Activated T-helper 17 cell treated with anti-CD3 and anti-CD28 coated beads, Interleukin-2, amount 50 U/mL, for 72 hours (primary cell): ENCODE results near the gene LRRN4CL. TPM values are rescaled to one million over a fixed set of nuclear protein-coding genes. Genes with fewer than 3 reads are reported as not detected.
"Not testable (repeated sequence)": the region's sequence is repeated elsewhere in the genome, so short reads cannot be mapped to it uniquely, and the experiment has no call there.

Source experiments
- ATAC-seq: fragments of 150-1000 bp; cut with Tn5 transposase; replicated peaks from 2 replicates; pipeline ENCODE4 v1.10.0; 2021; ENCODE audit warnings: mild to moderate bottlenecking, moderate library complexity
- H3K27ac Mint-ChIP-seq: one replicate; pipeline ENCODE4 v1.8.0; 2022; ENCODE audit warnings: mixed read lengths
- H3K27me3 Mint-ChIP-seq: one replicate; pipeline ENCODE4 v1.8.0; 2022; ENCODE audit warnings: mixed read lengths
- H3K36me3 Mint-ChIP-seq: one replicate; pipeline ENCODE4 v1.8.0; 2022; ENCODE audit warnings: low read depth, mild to moderate bottlenecking, mixed read lengths
- H3K4me1 Mint-ChIP-seq: one replicate; pipeline ENCODE4 v1.8.0; 2022; ENCODE audit warnings: mixed read lengths
- H3K4me3 Mint-ChIP-seq: one replicate; pipeline ENCODE4 v1.8.0; 2022; ENCODE audit warnings: mild to moderate bottlenecking, mixed read lengths
- H3K9me3 Mint-ChIP-seq: one replicate; pipeline ENCODE4 v1.8.0; 2022; ENCODE audit warnings: mixed read lengths
- total RNA-seq, 2 donors: library from RNA; stranded (reverse); gene quantifications; one replicate each; pipeline ENCODE4 v1.2.3, GENCODE V29; 2022

Gene LRRN4CL
- total RNA-seq, 2 donors from 2014 or later = 0.45 to 0.56 TPM

DNA sequence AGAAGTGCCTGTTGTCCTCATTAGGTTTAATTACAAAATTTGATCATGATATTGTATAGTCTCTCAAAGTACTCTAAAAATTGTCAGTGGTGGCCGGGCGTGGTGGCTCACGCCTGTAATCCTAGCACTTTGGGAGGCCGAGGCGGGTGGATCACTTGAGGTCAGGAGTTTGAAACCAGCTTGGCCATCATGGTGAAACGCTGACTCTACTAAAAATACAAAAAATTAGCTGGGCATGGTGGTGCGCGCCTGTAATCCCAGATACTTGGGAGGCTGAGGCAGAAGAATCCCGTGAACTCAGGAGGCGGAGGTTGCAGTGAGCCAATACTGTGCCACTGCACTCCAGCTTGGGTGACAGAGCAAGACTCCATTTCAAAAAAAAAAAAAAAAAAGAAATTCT, 13.9 kb downstream of the LRRN4CL start:
- ATAC-seq, H3K9me3 Mint-ChIP-seq, H3K27ac Mint-ChIP-seq, H3K27me3 Mint-ChIP-seq, H3K4me3 Mint-ChIP-seq: not testable (repeated sequence)
- H3K4me1 Mint-ChIP-seq = peaks cover 20% of the 10 kb centered on the region
- H3K36me3 Mint-ChIP-seq = peaks cover 80% of the 10 kb centered on the region

DNA sequence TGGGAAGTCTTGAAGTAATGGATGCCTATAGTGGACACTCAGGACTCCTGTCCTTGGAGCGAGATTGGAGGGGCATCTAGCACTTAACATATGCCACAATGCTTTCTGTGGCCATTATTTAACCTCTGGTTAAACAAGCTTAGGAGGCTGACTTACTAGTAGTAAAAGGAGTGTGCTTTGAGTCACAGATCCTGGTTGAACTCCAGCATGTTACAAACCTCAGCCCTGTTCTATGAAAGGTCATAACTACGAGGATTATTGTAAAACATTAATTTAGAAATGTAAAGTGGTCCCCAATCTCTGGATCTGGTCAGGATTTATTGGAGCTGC, 16.2 kb downstream of the LRRN4CL start:
- Mint-ChIP-seq H3K27me3 (no peaks in the 10 kb centered on the region), H3K4me3 (peak overlapping the region; percentile 99), H3K36me3 (peaks cover 93% of the 10 kb centered on the region), H3K4me1 (peaks cover 26% of the 10 kb centered on the region), H3K9me3 (no peaks in the 10 kb centered on the region), H3K27ac (no peak overlapping the region)
- ATAC-seq = no peak

DNA sequence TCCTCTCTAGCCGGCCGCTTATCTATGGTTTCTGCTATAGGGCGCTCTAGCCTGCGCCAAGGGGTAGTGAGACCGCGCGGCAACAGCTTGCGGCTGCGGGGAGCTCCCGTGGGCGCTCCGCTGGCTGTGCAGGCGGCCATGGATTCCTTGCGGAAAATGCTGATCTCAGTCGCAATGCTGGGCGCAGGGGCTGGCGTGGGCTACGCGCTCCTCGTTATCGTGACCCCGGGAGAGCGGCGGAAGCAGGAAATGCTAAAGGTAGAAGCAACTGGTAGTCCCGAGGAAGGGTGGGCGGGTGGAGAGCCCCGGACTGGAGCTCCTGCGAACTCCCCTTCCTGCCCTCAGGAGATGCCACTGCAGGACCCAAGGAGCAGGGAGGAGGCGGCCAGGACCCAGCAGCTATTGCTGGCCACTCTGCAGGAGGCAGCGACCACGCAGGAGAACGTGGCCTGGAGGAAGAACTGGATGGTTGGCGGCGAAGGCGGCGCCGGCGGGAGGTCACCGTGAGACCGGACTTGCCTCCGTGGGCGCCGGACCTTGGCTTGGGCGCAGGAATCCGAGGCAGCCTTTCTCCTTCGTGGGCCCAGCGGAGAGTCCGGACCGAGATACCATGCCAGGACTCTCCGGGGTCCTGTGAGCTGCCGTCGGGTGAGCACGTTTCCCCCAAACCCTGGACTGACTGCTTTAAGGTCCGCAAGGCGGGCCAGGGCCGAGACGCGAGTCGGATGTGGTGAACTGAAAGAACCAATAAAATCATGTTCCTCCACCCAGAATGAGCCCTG, 17.5 kb downstream of the LRRN4CL start, which contains the start of the genes LBHD1 and UQCC3:
Gene LBHD1, minus strand, starts transcription at position 660 of the 782 bp plus-strand sequence. CDS start 2,236 bp downstream, outside the sequence.
Gene UQCC3, plus strand, starts transcription at position 66 of the 782 bp plus-strand sequence. Its CDS starts 73 bp downstream, at position 139.
- H3K27me3 Mint-ChIP-seq = no peaks in the 10 kb centered on the region
- H3K4me3 Mint-ChIP-seq = peak within 1 kb of the TSS; percentile 99
- H3K9me3 Mint-ChIP-seq = no peaks in the 10 kb centered on the region
- peaks cover 93% of the 10 kb centered on the region for H3K36me3 Mint-ChIP-seq
- peak within 1 kb of the TSS; percentile 98 for H3K27ac Mint-ChIP-seq
- ATAC-seq = peak; percentile 89
- peaks cover 20% of the 10 kb centered on the region for H3K4me1 Mint-ChIP-seq

DNA sequence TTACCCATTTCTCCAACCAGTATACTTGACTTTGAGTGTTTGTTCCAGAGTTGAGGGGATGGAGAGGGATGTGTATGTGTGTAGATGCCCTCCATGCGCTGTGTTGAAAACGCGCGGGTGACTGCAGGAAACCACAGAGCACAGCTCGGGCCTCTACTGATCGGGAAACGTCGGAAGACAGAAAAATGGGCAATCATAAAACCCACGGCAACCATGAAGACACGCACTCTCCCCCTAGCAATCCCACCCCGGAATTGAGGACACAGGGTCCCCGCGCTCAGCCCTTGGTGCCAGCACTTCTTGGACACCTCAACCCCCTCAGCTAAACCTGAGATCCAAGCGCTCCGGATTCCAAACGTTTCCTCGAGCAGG, 18.1 kb downstream of the LRRN4CL start:
- peak; percentile 27 for ATAC-seq
- Mint-ChIP-seq H3K27me3 (no peaks in the 10 kb centered on the region), H3K9me3 (no peaks in the 10 kb centered on the region), H3K4me1 (peaks cover 19% of the 10 kb centered on the region), H3K4me3 (peak overlapping the region; percentile 99), H3K27ac (peak overlapping the region; percentile 98), H3K36me3 (peaks cover 93% of the 10 kb centered on the region)

DNA sequence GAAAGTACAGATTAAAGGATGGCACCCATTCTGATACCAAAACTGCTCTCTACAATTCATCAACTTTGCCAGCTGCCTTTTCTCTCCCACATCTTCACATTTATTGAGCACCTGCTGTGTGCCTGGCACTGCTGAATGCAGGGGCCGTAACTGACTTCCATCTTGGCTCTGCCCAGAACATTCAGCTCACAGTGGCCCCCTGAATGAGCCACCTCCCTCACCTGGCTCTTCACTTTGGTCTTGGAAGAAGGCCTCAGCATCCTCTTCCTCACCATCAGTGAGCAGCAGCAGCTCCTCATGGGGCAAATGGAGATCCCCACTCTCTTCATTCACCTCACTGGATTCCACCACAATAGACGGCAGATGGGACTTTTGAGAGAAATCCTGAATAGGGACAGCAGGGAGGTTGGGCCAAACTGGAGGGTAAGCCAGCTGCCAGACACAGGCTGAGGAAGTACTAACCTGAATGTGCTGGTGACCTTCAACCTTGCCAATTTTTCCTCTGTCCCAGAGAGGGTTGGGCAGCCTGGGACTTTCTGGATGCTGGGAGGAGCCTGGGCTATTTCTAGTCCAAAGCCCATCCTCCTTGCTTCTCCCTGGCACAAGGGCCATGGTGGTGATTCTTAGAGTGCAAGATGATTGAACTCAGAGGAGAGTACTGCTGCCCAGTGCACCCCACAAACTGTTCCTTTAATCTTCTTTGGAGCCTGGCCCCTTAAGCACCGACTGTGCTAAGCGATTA, 19.7 kb downstream of the LRRN4CL start:
- no peaks in the 10 kb centered on the region for H3K27me3 Mint-ChIP-seq
- peak overlapping the region; percentile 98 for H3K27ac Mint-ChIP-seq
- peak overlapping the region; percentile 99 for H3K4me3 Mint-ChIP-seq
- ATAC-seq = no peak
- peaks cover 14% of the 10 kb centered on the region for H3K4me1 Mint-ChIP-seq
- H3K36me3 Mint-ChIP-seq = peaks cover 96% of the 10 kb centered on the region
- no peaks in the 10 kb centered on the region for H3K9me3 Mint-ChIP-seq

- peaks cover 100% of the 10 kb centered on the region for H3K36me3 Mint-ChIP-seq
Observed at GRCh38 chr11:62667460-62667859, 21.9 kb downstream of the LRRN4CL start.

DNA sequence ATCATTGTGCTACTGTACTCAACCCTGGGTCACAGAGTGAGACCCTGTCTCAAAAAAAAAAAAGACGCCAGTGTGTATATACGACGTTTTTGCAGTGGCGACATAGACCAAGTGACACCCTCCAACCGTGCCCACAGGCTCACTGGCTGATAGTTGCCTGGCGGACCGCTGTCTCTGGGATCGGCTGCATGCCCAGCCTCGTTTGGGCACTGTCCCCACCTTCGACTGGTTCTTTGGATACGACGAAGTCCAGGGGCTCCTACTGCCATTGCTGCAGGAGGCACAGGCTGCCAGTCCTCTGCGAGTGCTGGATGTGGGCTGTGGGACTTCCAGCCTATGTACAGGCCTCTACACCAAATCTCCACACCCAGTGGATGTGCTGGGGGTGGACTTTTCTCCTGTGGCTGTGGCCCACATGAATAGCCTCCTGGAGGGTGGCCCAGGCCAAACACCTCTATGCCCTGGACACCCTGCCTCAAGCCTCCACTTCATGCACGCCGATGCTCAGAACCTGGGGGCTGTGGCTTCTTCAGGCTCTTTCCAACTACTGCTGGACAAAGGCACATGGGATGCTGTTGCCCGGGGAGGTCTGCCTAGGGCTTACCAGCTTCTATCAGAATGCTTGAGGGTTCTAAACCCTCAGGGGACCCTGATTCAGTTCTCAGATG, 22.9 kb downstream of the LRRN4CL start:
- peak overlapping the region; percentile 89 for H3K4me3 Mint-ChIP-seq
- H3K27me3 Mint-ChIP-seq = no peaks in the 10 kb centered on the region
- no peaks in the 10 kb centered on the region for H3K9me3 Mint-ChIP-seq
- peaks cover 100% of the 10 kb centered on the region for H3K36me3 Mint-ChIP-seq
- no peak for ATAC-seq
- H3K27ac Mint-ChIP-seq = peak overlapping the region; percentile 82
- H3K4me1 Mint-ChIP-seq = peaks cover 13% of the 10 kb centered on the region

More at GRCh38 chr11:62667460-62667859, 21.9 kb downstream of the LRRN4CL start:
- Mint-ChIP-seq H3K27ac (peak overlapping the region; percentile 82), H3K27me3 (no peaks in the 10 kb centered on the region), H3K4me3 (peak overlapping the region; percentile 89), H3K4me1 (peaks cover 13% of the 10 kb centered on the region), H3K9me3 (no peaks in the 10 kb centered on the region)
- ATAC-seq = no peak

DNA sequence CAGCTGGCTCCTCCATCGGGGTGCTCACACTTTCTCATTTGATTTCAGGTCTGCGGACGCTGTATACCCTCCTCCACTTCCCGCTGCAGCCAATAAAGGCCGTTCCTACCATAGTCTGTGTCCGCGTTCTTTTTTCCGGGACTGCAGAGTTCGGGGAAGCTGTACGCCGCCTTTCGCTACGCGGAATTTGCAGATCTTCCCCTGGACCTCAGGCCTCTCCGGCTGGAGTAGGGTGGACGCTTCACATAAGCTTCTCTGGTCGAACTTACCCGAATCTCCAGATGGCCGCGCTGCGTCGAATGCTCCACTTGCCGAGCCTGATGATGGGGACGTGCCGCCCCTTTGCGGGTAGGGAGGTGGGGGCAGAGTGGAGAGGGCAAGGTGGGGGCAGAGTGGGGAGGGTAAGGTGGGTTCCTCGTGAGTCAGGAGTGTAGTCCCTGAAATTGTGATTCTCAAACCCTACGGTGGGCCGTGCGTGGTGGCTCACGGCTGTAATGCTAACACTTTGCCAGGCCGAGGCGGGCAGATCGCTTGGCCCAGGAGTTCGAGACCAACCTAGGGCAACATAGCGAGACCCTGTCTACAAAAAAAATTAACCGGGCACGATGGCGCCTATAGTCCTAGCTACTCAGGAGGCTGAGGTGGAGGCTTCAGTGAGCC, 23.6 kb downstream of the LRRN4CL start:
- H3K4me3 Mint-ChIP-seq = peak overlapping the region; percentile 89
- peak overlapping the region; percentile 82 for H3K27ac Mint-ChIP-seq
- H3K4me1 Mint-ChIP-seq = peaks cover 13% of the 10 kb centered on the region
- peak; percentile 32 for ATAC-seq
- H3K36me3 Mint-ChIP-seq = peaks cover 100% of the 10 kb centered on the region
- no peaks in the 10 kb centered on the region for H3K9me3 Mint-ChIP-seq
- no peaks in the 10 kb centered on the region for H3K27me3 Mint-ChIP-seq

GRCh38 chr11:62665075-62665598, 24.2 kb downstream of the LRRN4CL start, which contains the start of the genes C11orf98 and CSKMT:
TSS of gene C11orf98 (minus strand) at chr11:62665210. CDS start at chr11:62665169, 41 bp downstream.
TSS of gene CSKMT (plus strand) at chr11:62665312. CDS start at chr11:62665880, 568 bp downstream.
- peak; percentile 96 for ATAC-seq
- Mint-ChIP-seq H3K9me3 (no peaks in the 10 kb centered on the region), H3K4me3 (peak within 1 kb of the TSS; percentile 89), H3K27me3 (no peaks in the 10 kb centered on the region), H3K4me1 (peaks cover 13% of the 10 kb centered on the region), H3K27ac (peak within 1 kb of the TSS; percentile 82), H3K36me3 (peaks cover 96% of the 10 kb centered on the region)

DNA sequence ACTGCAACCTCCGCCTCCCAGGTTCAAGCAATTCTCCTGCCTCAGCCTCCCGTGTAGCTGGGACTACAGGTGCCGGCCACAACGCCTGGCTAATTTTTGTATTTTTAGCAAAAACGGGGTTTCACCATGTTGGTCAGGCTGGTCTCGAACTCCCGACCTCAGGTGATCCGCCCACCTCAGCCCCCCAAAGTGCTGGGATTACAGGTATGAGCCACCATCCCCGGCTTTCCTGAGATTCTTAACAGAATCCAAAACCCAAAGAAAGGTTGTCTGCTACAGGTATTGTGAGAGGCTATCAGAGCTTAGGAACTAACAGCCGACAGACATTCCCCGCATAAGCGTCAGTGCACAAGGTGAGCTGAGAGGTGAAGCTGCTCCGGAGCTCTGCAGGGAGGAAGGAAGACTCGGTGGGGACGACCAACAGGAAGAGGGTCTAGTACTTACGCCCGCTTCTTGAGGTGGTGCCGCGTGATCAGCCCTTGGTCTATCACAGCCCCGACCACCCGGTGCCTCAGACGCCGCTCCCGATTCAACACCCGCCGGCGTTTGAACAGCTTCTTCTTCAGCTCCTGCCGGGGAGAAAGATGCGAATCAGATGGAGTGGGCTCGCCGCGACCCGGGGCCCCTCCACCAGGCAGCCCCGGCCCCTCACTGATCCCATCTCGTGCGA, 24.8 kb downstream of the LRRN4CL start:
- no peaks in the 10 kb centered on the region for H3K27me3 Mint-ChIP-seq
- H3K4me3 Mint-ChIP-seq = peak overlapping the region; percentile 89
- peaks cover 90% of the 10 kb centered on the region for H3K36me3 Mint-ChIP-seq
- no peaks in the 10 kb centered on the region for H3K9me3 Mint-ChIP-seq
- ATAC-seq = peak; percentile 41
- peaks cover 10% of the 10 kb centered on the region for H3K4me1 Mint-ChIP-seq
- H3K27ac Mint-ChIP-seq = peak overlapping the region; percentile 82

GRCh38 chr11:62656796-62657429, 32.4 kb downstream of the LRRN4CL start:
- Mint-ChIP-seq H3K9me3 (no peaks in the 10 kb centered on the region), H3K4me1 (peaks cover 11% of the 10 kb centered on the region), H3K27me3 (no peaks in the 10 kb centered on the region), H3K4me3 (no peak overlapping the region), H3K36me3 (peaks cover 22% of the 10 kb centered on the region), H3K27ac (no peak overlapping the region)
- no peak for ATAC-seq

DNA sequence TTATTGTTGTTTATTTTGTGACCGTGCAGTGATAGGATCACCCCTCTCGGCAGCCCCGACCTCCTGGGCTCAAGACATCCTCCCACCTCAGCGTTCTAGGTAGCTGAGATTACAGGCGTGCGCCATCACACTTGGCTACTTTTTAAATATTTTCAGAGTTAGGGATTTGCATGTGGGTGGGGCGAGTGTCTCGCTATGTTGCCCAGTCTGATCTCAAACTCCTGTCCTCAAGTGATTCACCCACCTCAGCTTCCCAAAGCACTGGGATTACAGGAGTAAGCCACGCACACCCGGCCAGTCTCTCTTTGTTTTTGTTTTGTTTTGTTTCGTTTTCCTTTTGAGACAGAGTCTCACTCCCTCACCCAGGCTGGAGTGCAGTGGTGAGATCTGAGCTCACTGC, 35.0 kb downstream of the LRRN4CL start:
- Mint-ChIP-seq H3K4me3 (peak overlapping the region; percentile 94), H3K4me1 (peaks cover 11% of the 10 kb centered on the region), H3K36me3 (peaks cover 14% of the 10 kb centered on the region), H3K9me3 (no peaks in the 10 kb centered on the region), H3K27ac (peak overlapping the region; percentile 98), H3K27me3 (no peaks in the 10 kb centered on the region)
- ATAC-seq = no peak
